Spleen (tissue), 11 donors: ENCODE results near the gene FAM120B. TPM values are rescaled to one million over a fixed set of nuclear protein-coding genes. Genes with fewer than 3 reads are reported as not detected.
A peak's percentile ranks its signal among the peaks of the same experiment; 100 is the strongest.

ENCODE experiments used
- DNase-seq: peaks from one replicate; pipeline ENCODE4 v3.0.0-alpha.2; 2020
- H3K27ac ChIP-seq, 8 donors: fragments of 200-600 bp; sonication (generic) in 7 of 8; 1 replicate in 4 of 8; 2 replicates in 4 of 8; pipeline versions ENCODE4 v1.5.0 to v1.8.0; 2016 to 2021; ENCODE audit warnings: inconsistent platforms in 4 of 8, mild to moderate bottlenecking in 4 of 8, moderate library complexity in 1 of 8
- H3K27me3 ChIP-seq, 7 donors: fragments of 200-600 bp; sonication (generic) in 6 of 7; replicated peaks in 1 of 7; 1 replicate in 4 of 7; 2 replicates in 3 of 7; pipeline versions ENCODE4 v1.5.0 to v1.8.0; 2016 to 2021; ENCODE audit warnings: inconsistent platforms in 3 of 7, mild to moderate bottlenecking in 1 of 7
- H3K36me3 ChIP-seq, 6 donors: fragments of 200-600 bp; sonication (generic) in 5 of 6; 1 replicate in 4 of 6; 2 replicates in 2 of 6; pipeline versions ENCODE4 v1.5.0 to v1.8.0; 2016 to 2021; ENCODE audit warnings: inconsistent platforms in 2 of 6
- H3K4me1 ChIP-seq, 6 donors: fragments of 200-600 bp; sonication (generic) in 5 of 6; 1 replicate in 3 of 6; 2 replicates in 3 of 6; pipeline versions ENCODE4 v1.5.0 to v1.8.0; 2016 to 2021; ENCODE audit warnings: inconsistent platforms in 3 of 6
- H3K4me3 ChIP-seq, 8 donors: fragments of 200-600 bp; sonication (generic) in 7 of 8; 1 replicate in 4 of 8; 2 replicates in 4 of 8; pipeline versions ENCODE4 v1.5.0 to v1.8.0; 2016 to 2021; ENCODE audit warnings: inconsistent platforms in 4 of 8, mild to moderate bottlenecking in 4 of 8, moderate library complexity in 2 of 8
- H3K9me3 ChIP-seq, 8 donors: fragments of 200-600 bp; sonication (generic) in 7 of 8; 1 replicate in 4 of 8; 2 replicates in 4 of 8; pipeline versions ENCODE4 v1.5.0 to v1.8.0; 2016 to 2021; ENCODE audit warnings: inconsistent platforms in 4 of 8
- CTCF ChIP-seq, 11 experiments: fragments of 200-600 bp in 7 of 11; fragments of 450-650 bp in 4 of 11; sonication (generic) in 4 of 11; IDR thresholded peaks in 8 of 11; conservative IDR thresholded peaks in 3 of 11; 1 replicate in 7 of 11; 2 replicates in 4 of 11; pipeline versions ENCODE4 v1.4.0 to v1.8.0; 2016 to 2021; ENCODE audit warnings: antibody characterized with exemption in 11 of 11, inconsistent platforms in 4 of 11, mild to moderate bottlenecking in 1 of 11
- POLR2A ChIP-seq, 3 donors: fragments of 450-650 bp; IDR thresholded peaks; one replicate each; pipeline ENCODE4 v1.5.1; 2017; ENCODE audit warnings: antibody characterized with exemption in 3 of 3, mild to moderate bottlenecking in 1 of 3
- POLR2AphosphoS5 ChIP-seq, 3 donors: sonication (generic); formaldehyde crosslinking; IDR thresholded peaks; one replicate each; pipeline ENCODE4 v1.5.1; 2017; ENCODE audit warnings: antibody characterized with exemption in 3 of 3
- WGBS, 5 donors: extraction: QIAGEN DNeasy Blood & Tissue Kit in 3 of 5; methylation state at CpG; one replicate each; pipeline versions ENCODE4 v1.1.5 to v1.1.7; 2013 to 2018; 5-methylcytosine and 5-hydroxymethylcytosine counted together
- intact Hi-C: fragments of 100-400 bp; cut with DNase I; formaldehyde crosslinking; loops from one replicate; pipeline ENCODE4 v1.15.0; 2023; ENCODE audit warnings: low total_unique reads
- polyA plus RNA-seq, 3 donors: library from polyadenylated mRNA; stranded (reverse); fragments of 200-250 nt; gene quantifications; one replicate each; pipeline ENCODE4 v1.2.1, GENCODE V29; 2013
- total RNA-seq, 7 donors: library from RNA; depleted of rRNA in 3 of 7; stranded (reverse); fragments of >200 nt in 3 of 7; fragmentation: NEBNext Ultra II Directional in 4 of 7; extraction: Animal tissue kit (Norgen Biotek cat#: 25700) in 4 of 7; gene quantifications; one replicate each; pipeline versions ENCODE4 v1.1.0 to v1.2.1, GENCODE V29; 2016 to 2021
- donor health status: healthy with polysubstance abuse.
- donor health status: DM: no; HTN: no; CAD: no; lungs with moderate emphysema.
- donor health status: DM: no; HTN: no; CAD: no.
- donor health status: Bipolar disorder and iron deficiency.
- donor health status: healthy.
- donor health status: DM: no; HTN: no; CAD: no.
- donor health status: DM: yes; HTN: yes; CAD: no.

The FAM120B gene
- total and polyA plus RNA-seq, 10 donors = 7.6 to 41.2 (median 26.8) TPM

DNA sequence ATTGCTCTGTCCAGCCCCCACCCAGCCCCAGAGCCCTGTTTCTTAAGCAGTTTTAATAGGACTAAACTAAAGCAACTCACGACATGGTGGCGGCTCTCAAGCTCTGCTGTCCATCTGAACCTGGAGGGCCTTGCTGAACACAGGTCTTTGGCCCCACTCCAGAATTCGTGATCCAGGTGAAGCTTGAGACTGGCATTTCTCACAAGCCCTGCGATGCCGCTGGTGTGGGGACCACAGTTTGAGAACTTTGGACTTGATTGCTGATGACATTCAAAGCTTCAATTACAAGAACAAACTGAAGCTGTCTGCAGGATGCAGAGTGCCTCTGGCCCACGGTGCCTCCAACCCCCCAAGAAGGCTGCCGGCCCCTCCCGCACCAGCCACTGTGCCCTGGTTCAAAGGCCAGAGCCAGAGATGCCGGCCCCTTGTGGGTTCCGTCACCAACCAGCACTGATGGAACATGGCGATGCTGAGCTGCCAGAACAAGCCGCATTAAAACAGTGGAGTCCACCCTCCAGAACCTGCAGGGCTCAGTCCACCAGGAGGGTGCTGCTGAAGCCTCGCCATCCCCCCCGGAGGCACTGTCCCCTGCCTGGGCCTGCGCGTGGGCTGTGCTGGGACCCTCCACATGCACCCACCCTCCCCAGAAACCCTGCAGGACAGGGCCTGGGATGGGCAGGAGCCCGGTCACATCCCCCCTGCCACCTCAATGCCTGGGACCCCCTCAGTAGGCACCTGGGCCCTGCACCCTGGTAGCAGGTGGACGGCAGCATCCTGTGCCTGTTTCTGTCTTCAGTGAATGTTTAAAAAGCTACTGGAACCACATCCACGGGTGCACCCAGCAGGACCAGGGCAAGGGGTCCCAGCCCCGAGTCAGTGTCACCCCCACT lies 145.4 kb downstream of the FAM120B start:
- peak; percentile 59 for DNase-seq
- 85 to 92% (median 91%) methylated on average over 16 to 20 of the region's 20 CpGs for WGBS, 5 donors
- Histone ChIP-seq H3K4me3 (no peak overlapping the region), H3K9me3 (no peaks in the 10 kb centered on the region), H3K27ac (no peak overlapping the region), H3K4me1 (peaks cover 0 to 2% (median 0%) of the 10 kb centered on the region in 6 donors), H3K36me3 (no peaks in the 10 kb centered on the region), H3K27me3 (peaks cover 0 to 5% (median 0%) of the 10 kb centered on the region in 7 donors)
- intact Hi-C loops = no loop called here
- no peak for TF ChIP-seq CTCF (IDR thresholded peaks at IDR 0.05 in 8 of 11, conservative IDR thresholded peaks at IDR 0.05 in 3 of 11)
- no peak for TF ChIP-seq POLR2A (IDR thresholded peaks at IDR 0.05)
- TF ChIP-seq POLR2AphosphoS5 (IDR thresholded peaks at IDR 0.05) = no peak

GRCh38 chr6:170452767-170453545 lies 146.4 kb downstream of the FAM120B start:
- intact Hi-C loops = no loop called here
- DNase-seq = peak; percentile 52
- Histone ChIP-seq H3K9me3 (no peaks in the 10 kb centered on the region), H3K4me3 (no peak overlapping the region), H3K27me3 (peaks cover 0 to 11% (median 0%) of the 10 kb centered on the region in 7 donors), H3K36me3 (no peaks in the 10 kb centered on the region), H3K27ac (no peak overlapping the region), H3K4me1 (no peaks in the 10 kb centered on the region)
- TF ChIP-seq POLR2A (IDR thresholded peaks at IDR 0.05) = no peak
- 76 to 90% (median 78%) methylated on average over 7 to 8 of the region's 8 CpGs for WGBS, 5 donors

GRCh38 chr6:170453586-170454511 lies 147.3 kb downstream of the FAM120B start:
- Histone ChIP-seq H3K4me3 (no peak overlapping the region), H3K9me3 (no peaks in the 10 kb centered on the region), H3K27ac (no peak overlapping the region), H3K4me1 (no peaks in the 10 kb centered on the region), H3K36me3 (no peaks in the 10 kb centered on the region), H3K27me3 (peaks cover 0 to 8% (median 0%) of the 10 kb centered on the region in 7 donors)
- 74 to 88% (median 81%) methylated on average over 24 to 26 of the region's 26 CpGs for WGBS, 5 donors
- intact Hi-C loops = no loop called here
- peak; percentile 51 for DNase-seq
- TF ChIP-seq POLR2A (IDR thresholded peaks at IDR 0.05) (no peak), POLR2AphosphoS5 (IDR thresholded peaks at IDR 0.05) (no peak), CTCF (IDR thresholded peaks at IDR 0.05 in 8 of 11, conservative IDR thresholded peaks at IDR 0.05 in 3 of 11) (no peak)
